Right lobe of liver (tissue), 6 donors: Measurements from ENCODE around the gene ZNF467. TPM values are rescaled to one million over a fixed set of nuclear protein-coding genes. Genes with fewer than 3 reads are reported as not detected.

Experiments used
- ATAC-seq, 4 donors: fragments of 200-7000 bp; cut with Tn5 transposase; one replicate each; pipeline ENCODE4 v1.9.1; 2020; ENCODE audit warnings: mild to moderate bottlenecking in 4 of 4, moderate library complexity in 4 of 4
- DNase-seq, 3 donors: peaks; one replicate each; pipeline ENCODE4 v3.0.0-alpha.2; 2020
- H3K27ac ChIP-seq, 3 donors: fragments of 200-600 bp; one replicate each; pipeline ENCODE4 v1.8.0; 2022
- H3K27me3 ChIP-seq, 2 donors: fragments of 200-600 bp; one replicate each; pipeline ENCODE4 v1.8.0; 2022
- H3K36me3 ChIP-seq, 4 donors: fragments of 200-600 bp; sonication (generic) in 1 of 4; one replicate each; pipeline versions ENCODE4 v1.5.1 to v1.8.0; 2017 to 2022; ENCODE audit warnings: control low read depth in 1 of 4
- H3K4me1 ChIP-seq, 4 donors: fragments of 200-600 bp; sonication (generic) in 1 of 4; one replicate each; pipeline versions ENCODE4 v1.5.1 to v1.8.0; 2017 to 2022; ENCODE audit warnings: control low read depth in 1 of 4
- H3K4me3 ChIP-seq, 3 donors: fragments of 200-600 bp; one replicate each; pipeline ENCODE4 v1.8.0; 2022
- H3K9me3 ChIP-seq, 4 donors: fragments of 200-600 bp; sonication (generic) in 1 of 4; one replicate each; pipeline versions ENCODE4 v1.5.1 to v1.8.0; 2017 to 2022; ENCODE audit warnings: control low read depth in 1 of 4
- POLR2A ChIP-seq: fragments of 450-650 bp; IDR thresholded peaks from one replicate; pipeline ENCODE4 v1.6.1; 2017; ENCODE audit warnings: antibody characterized with exemption, mild to moderate bottlenecking
- WGBS: methylation state at CpG from one replicate; pipeline ENCODE4 v1.1.6; 2018; ENCODE audit warnings: low coverage, low lambda C conversion rate; ENCODE audit not compliant: insufficient coverage; ENCODE audit errors: missing lambda C conversion rate; 5-methylcytosine and 5-hydroxymethylcytosine counted together
- intact Hi-C, 2 donors: fragments of 100-400 bp; cut with DNase I; formaldehyde crosslinking; loops; one replicate each; pipeline versions ENCODE4 v1.11.2 to v1.14.1; 2022
- total RNA-seq, 6 experiments: library from RNA; depleted of rRNA in 2 of 6; stranded (reverse); fragments of >200 nt in 2 of 6; fragmentation: NEBNext Ultra II Directional in 3 of 6; extraction: Animal tissue kit (Norgen Biotek cat#: 25700) in 3 of 6; gene quantifications; one replicate each; pipeline versions ENCODE4 v1.1.0 to v1.2.4, GENCODE V29; 2016 to 2023
- TF ChIP-seq, protein P1 (sequence below), 4 donors: fragments of 200-600 bp in 3 of 4; fragments of 450-650 bp in 1 of 4; IDR thresholded peaks; one replicate each; pipeline versions ENCODE4 v1.5.1 to v1.8.0; 2016 to 2022; ENCODE audit warnings: antibody characterized with exemption in 4 of 4, mild to moderate bottlenecking in 2 of 4
- donor health status: DM: no; HTN: yes; CAD: no.
- donor health status: DM: no; HTN: no; CAD: no.
- donor health status: DM: no; HTN: no; CAD: no.
- donor health status: DM: no; HTN: yes; CAD: no.
- donor health status: DM: no; HTN: yes; CAD: no.

ZNF467 gene
- total RNA-seq, 6 experiments from 2014 or later = 3.6 to 14.6 (median 5.8) TPM

- no peak overlapping the region for H3K27ac ChIP-seq
- H3K4me1 ChIP-seq = peaks cover 0 to 19% (median 7%) of the 10 kb centered on the region in 4 donors
- no peak for TF ChIP-seq POLR2A
- TF ChIP-seq, protein P1, sequence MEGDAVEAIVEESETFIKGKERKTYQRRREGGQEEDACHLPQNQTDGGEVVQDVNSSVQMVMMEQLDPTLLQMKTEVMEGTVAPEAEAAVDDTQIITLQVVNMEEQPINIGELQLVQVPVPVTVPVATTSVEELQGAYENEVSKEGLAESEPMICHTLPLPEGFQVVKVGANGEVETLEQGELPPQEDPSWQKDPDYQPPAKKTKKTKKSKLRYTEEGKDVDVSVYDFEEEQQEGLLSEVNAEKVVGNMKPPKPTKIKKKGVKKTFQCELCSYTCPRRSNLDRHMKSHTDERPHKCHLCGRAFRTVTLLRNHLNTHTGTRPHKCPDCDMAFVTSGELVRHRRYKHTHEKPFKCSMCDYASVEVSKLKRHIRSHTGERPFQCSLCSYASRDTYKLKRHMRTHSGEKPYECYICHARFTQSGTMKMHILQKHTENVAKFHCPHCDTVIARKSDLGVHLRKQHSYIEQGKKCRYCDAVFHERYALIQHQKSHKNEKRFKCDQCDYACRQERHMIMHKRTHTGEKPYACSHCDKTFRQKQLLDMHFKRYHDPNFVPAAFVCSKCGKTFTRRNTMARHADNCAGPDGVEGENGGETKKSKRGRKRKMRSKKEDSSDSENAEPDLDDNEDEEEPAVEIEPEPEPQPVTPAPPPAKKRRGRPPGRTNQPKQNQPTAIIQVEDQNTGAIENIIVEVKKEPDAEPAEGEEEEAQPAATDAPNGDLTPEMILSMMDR (IDR thresholded peaks at IDR 0.05) = no peak
- intact Hi-C loops = no loop called here
- ATAC-seq (peak in 1 of 4 donors; percentile 13), DNase-seq (no peak)
- no peaks in the 10 kb centered on the region for H3K27me3 ChIP-seq
- 80% methylated on average over 2 of the region's 35 CpGs for WGBS
- no peak overlapping the region for H3K4me3 ChIP-seq
- H3K9me3 ChIP-seq = no peaks in the 10 kb centered on the region
- no peaks in the 10 kb centered on the region for H3K36me3 ChIP-seq
These were observed 14.3 kb upstream of the ZNF467 start for GRCh38 chr7:149787428-149788299.

GRCh38 chr7:149785983-149786382, 12.6 kb upstream of the ZNF467 start:
- ATAC-seq (no peak), DNase-seq (no peak)
- intact Hi-C loops = no loop called here
- Histone ChIP-seq H3K27me3 (no peaks in the 10 kb centered on the region), H3K9me3 (no peaks in the 10 kb centered on the region), H3K4me1 (peaks cover 0 to 19% (median 7%) of the 10 kb centered on the region in 4 donors), H3K27ac (no peak overlapping the region), H3K36me3 (no peaks in the 10 kb centered on the region), H3K4me3 (no peak overlapping the region)
- TF ChIP-seq POLR2A = no peak
- TF ChIP-seq, protein P1 (IDR thresholded peaks at IDR 0.05) = no peak
- WGBS = 67% methylated on average over 1 of the region's 9 CpGs

DNA sequence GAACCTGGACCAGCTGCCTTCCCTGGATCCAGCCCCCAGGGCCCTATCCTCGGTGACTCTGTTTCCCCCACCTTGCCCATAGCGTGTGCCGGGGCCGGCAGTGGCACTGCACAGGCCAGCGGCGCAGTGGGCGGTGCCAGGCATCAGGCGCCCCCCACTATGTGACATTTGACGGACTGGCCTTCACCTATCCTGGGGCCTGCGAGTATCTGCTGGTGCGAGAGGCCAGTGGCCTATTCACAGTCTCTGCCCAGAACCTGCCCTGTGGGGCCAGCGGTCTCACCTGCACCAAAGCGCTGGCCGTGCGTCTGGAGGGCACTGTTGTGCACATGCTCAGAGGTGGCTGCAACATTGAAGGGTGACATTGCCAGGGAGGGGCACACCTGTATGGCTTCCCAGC, 12.0 kb upstream of the ZNF467 start:
- intact Hi-C loops = no loop called here
- WGBS = 96% methylated on average over 9 of the region's 15 CpGs
- H3K9me3 ChIP-seq = no peaks in the 10 kb centered on the region
- TF ChIP-seq, protein P1 (IDR thresholded peaks at IDR 0.05) = no peak
- TF ChIP-seq POLR2A = no peak
- no peak overlapping the region for H3K27ac ChIP-seq
- ATAC-seq (no peak), DNase-seq (no peak)
- no peak overlapping the region for H3K4me3 ChIP-seq
- H3K36me3 ChIP-seq = no peaks in the 10 kb centered on the region
- no peaks in the 10 kb centered on the region for H3K27me3 ChIP-seq
- peaks cover 0 to 19% (median 7%) of the 10 kb centered on the region in 4 donors for H3K4me1 ChIP-seq

- Histone ChIP-seq H3K4me3 (no peak overlapping the region), H3K9me3 (no peaks in the 10 kb centered on the region), H3K36me3 (no peaks in the 10 kb centered on the region), H3K4me1 (peaks cover 0 to 13% (median 6%) of the 10 kb centered on the region in 4 donors), H3K27ac (no peak overlapping the region), H3K27me3 (no peaks in the 10 kb centered on the region)
- WGBS = 58% methylated on average over 2 of the region's 5 CpGs
- no peak for TF ChIP-seq POLR2A
- TF ChIP-seq, protein P1 (IDR thresholded peaks at IDR 0.05) = no peak
- DNase-seq (no peak), ATAC-seq (no peak)
- intact Hi-C loops = no loop called here
These were observed 10.8 kb upstream of the ZNF467 start for GRCh38 chr7:149784251-149784608.
